Uterus (tissue), 4 donors: ENCODE results near the gene THBS2. TPM values are rescaled to one million over a fixed set of nuclear protein-coding genes. Genes with fewer than 3 reads are reported as not detected.
"Not testable (repeated sequence)": the region's sequence is repeated elsewhere in the genome, so short reads cannot be mapped to it uniquely, and the experiment has no call there.

Experiments used
- DNase-seq, 2 donors: peaks; one replicate each; pipeline ENCODE4 v3.0.0-alpha.2; 2019 to 2020
- H3K27ac ChIP-seq, 2 donors: fragments of 200-600 bp; sonication (generic); 1 replicate in 1 of 2; 2 replicates in 1 of 2; pipeline ENCODE4 v1.5.1; 2016 to 2018
- H3K27me3 ChIP-seq, 2 donors: fragments of 200-600 bp; sonication (generic); one replicate each; pipeline ENCODE4 v1.5.1; 2018 to 2019; ENCODE audit warnings: control low read depth in 1 of 2
- H3K36me3 ChIP-seq, 2 donors: fragments of 200-600 bp; sonication (generic); one replicate each; pipeline ENCODE4 v1.5.1; 2019; ENCODE audit warnings: control low read depth in 1 of 2
- H3K4me1 ChIP-seq, 2 donors: fragments of 200-600 bp; sonication (generic); one replicate each; pipeline ENCODE4 v1.5.1; 2018 to 2019; ENCODE audit warnings: control low read depth in 1 of 2
- H3K4me3 ChIP-seq, 2 donors: fragments of 200-600 bp; sonication (generic); 1 replicate in 1 of 2; 2 replicates in 1 of 2; pipeline ENCODE4 v1.5.1; 2018 to 2019; ENCODE audit warnings: mild to moderate bottlenecking in 1 of 2
- H3K9me3 ChIP-seq, 2 donors: fragments of 200-600 bp; sonication (generic); one replicate each; pipeline ENCODE4 v1.5.1; 2019; ENCODE audit warnings: control low read depth in 1 of 2
- CTCF ChIP-seq, 4 experiments: fragments of 200-600 bp in 2 of 4; fragments of 450-650 bp in 2 of 4; sonication (generic) in 2 of 4; IDR thresholded peaks; one replicate each; pipeline ENCODE4 v1.5.1; 2016 to 2019; ENCODE audit warnings: antibody characterized with exemption in 4 of 4, mild to moderate bottlenecking in 2 of 4, moderate library complexity in 1 of 4
- POLR2A ChIP-seq, 2 donors: fragments of 450-650 bp; IDR thresholded peaks; one replicate each; pipeline ENCODE4 v1.6.1; 2016; ENCODE audit warnings: antibody characterized with exemption in 2 of 2, mild to moderate bottlenecking in 1 of 2, moderate library complexity in 1 of 2
- intact Hi-C: fragments of 100-400 bp; cut with DNase I; formaldehyde crosslinking; loops from one replicate; pipeline ENCODE4 v1.15.1; 2023; ENCODE audit warnings: low total_unique reads
- total RNA-seq, 4 donors: library from RNA; depleted of rRNA in 3 of 4; stranded (reverse); fragments of >200 nt in 3 of 4; gene quantifications; one replicate each; pipeline versions ENCODE4 v1.1.0 to v1.2.4, GENCODE V29; 2014 to 2023
- donor health status: DM: yes; HTN: yes; CAD: no.

Gene THBS2
- total RNA-seq, 4 donors from 2014 or later, result 84.0 to 224 (median 136) TPM

- intact Hi-C loops, result no loop called here
- Histone ChIP-seq H3K27ac (no peak overlapping the region), H3K4me3 (no peak overlapping the region), H3K36me3 (no peaks in the 10 kb centered on the region), H3K27me3 (no peaks in the 10 kb centered on the region), H3K9me3 (no peaks in the 10 kb centered on the region), H3K4me1 (no peaks in the 10 kb centered on the region)
- no peak for DNase-seq
- TF ChIP-seq POLR2A (IDR thresholded peaks at IDR 0.05) (no peak), CTCF (IDR thresholded peaks at IDR 0.05) (no peak)
Measured at GRCh38 chr6:169183233-169183632, 70.4 kb downstream of the THBS2 start.

- H3K36me3 ChIP-seq, H3K4me3 ChIP-seq, intact Hi-C loops, H3K9me3 ChIP-seq, DNase-seq, H3K27ac ChIP-seq, H3K27me3 ChIP-seq, H3K4me1 ChIP-seq: not testable (repeated sequence)
Measured at GRCh38 chr6:169179831-169180230, 73.8 kb downstream of the THBS2 start.

- no peaks in the 10 kb centered on the region for H3K27me3 ChIP-seq
- intact Hi-C loops, result no loop called here
- H3K4me1 ChIP-seq, result no peaks in the 10 kb centered on the region
- no peak overlapping the region for H3K4me3 ChIP-seq
- no peaks in the 10 kb centered on the region for H3K9me3 ChIP-seq
- peak overlapping the region in 1 of 2 donors; percentile 37 for H3K27ac ChIP-seq
- H3K36me3 ChIP-seq, result no peaks in the 10 kb centered on the region
- TF ChIP-seq POLR2A (IDR thresholded peaks at IDR 0.05) (no peak), CTCF (IDR thresholded peaks at IDR 0.05) (no peak)
- no peak for DNase-seq
Measured at GRCh38 chr6:169177516-169178166, 76.0 kb downstream of the THBS2 start.

- Histone ChIP-seq H3K36me3 (no peaks in the 10 kb centered on the region), H3K4me3 (no peak overlapping the region), H3K4me1 (no peaks in the 10 kb centered on the region), H3K27ac (no peak overlapping the region), H3K27me3 (no peaks in the 10 kb centered on the region), H3K9me3 (no peaks in the 10 kb centered on the region)
- TF ChIP-seq POLR2A (IDR thresholded peaks at IDR 0.05), result no peak
- TF ChIP-seq CTCF (IDR thresholded peaks at IDR 0.05), result no peak
- intact Hi-C loops, result no loop called here
- no peak for DNase-seq
Measured at GRCh38 chr6:169176361-169176991, 77.2 kb downstream of the THBS2 start.

GRCh38 chr6:169175360-169175887 lies 78.2 kb downstream of the THBS2 start:
- no peak for DNase-seq
- Histone ChIP-seq H3K9me3 (no peaks in the 10 kb centered on the region), H3K4me3 (no peak overlapping the region), H3K4me1 (no peaks in the 10 kb centered on the region), H3K27me3 (no peaks in the 10 kb centered on the region), H3K36me3 (no peaks in the 10 kb centered on the region), H3K27ac (no peak overlapping the region)
- no peak for TF ChIP-seq POLR2A (IDR thresholded peaks at IDR 0.05)
- no peak for TF ChIP-seq CTCF (IDR thresholded peaks at IDR 0.05)
- intact Hi-C loops, result no loop called here
